ENCODE results near the gene LRP1. TPM values are rescaled to one million over a fixed set of nuclear protein-coding genes. Genes with fewer than 3 reads are reported as not detected.

LRP1 gene
- total RNA-seq, 1 donor from 2014 or later = 61.0 TPM

DNA sequence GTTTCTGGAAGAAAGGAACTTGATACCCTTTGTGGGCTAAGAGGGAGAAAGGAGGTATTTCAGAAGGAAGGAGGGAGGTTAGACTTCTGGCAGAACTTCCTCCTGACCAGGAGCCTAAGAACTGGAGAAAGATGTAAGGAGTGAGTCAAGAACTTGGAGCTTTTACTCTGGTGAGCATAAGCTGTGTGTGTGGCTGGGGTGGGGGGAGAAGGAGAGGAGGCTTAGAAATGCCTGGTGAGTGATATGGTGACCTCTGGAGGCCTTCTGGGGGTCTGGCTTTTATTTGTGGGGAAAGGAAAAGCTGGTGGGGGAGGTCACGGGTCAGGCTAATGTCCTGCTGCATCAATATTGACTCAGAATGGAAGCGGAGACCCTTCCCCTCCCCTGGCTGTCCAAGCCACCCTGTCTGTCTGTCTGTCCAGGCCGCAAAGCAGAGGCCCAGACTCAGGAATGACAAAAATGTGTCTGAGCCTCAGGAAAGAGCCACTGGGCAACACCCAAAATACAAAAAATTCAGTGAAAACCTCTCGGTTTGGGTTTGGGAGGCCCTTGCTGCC is 4.8 kb downstream of the LRP1 start:
- H3K27me3 ChIP-seq (ENCODE audit: low read depth) = no peaks in the 10 kb centered on the region
- no peaks in the 10 kb centered on the region for H3K36me3 ChIP-seq
- no peak for TF ChIP-seq CTCF (IDR thresholded peaks at IDR 0.05; ENCODE audit: borderline replicate concordance)
- no peak for DNase-seq
- intact Hi-C loops (cut with micrococcal nuclease) = no loop called here
- peak overlapping the region; percentile 99 for H3K27ac ChIP-seq (replicated peaks)
- peak overlapping the region; percentile 91 for H3K4me3 ChIP-seq
- peaks cover 97% of the 10 kb centered on the region for H3K4me1 ChIP-seq
- H3K9me3 ChIP-seq (replicated peaks) = no peaks in the 10 kb centered on the region

- H3K36me3 ChIP-seq = no peaks in the 10 kb centered on the region
- peaks cover 100% of the 10 kb centered on the region for H3K4me1 ChIP-seq
- H3K27ac ChIP-seq (replicated peaks) = peak overlapping the region; percentile 99
- TF ChIP-seq CTCF (IDR thresholded peaks at IDR 0.05; ENCODE audit: borderline replicate concordance) = no peak
- no peaks in the 10 kb centered on the region for H3K27me3 ChIP-seq (ENCODE audit: low read depth)
- peak; percentile 78 for DNase-seq
- H3K4me3 ChIP-seq = peak overlapping the region; percentile 91
- intact Hi-C loops (cut with micrococcal nuclease) = no loop called here
- H3K9me3 ChIP-seq (replicated peaks) = no peaks in the 10 kb centered on the region
Measured at GRCh38 chr12:57133916-57134315, 5.6 kb downstream of the LRP1 start.

DNA sequence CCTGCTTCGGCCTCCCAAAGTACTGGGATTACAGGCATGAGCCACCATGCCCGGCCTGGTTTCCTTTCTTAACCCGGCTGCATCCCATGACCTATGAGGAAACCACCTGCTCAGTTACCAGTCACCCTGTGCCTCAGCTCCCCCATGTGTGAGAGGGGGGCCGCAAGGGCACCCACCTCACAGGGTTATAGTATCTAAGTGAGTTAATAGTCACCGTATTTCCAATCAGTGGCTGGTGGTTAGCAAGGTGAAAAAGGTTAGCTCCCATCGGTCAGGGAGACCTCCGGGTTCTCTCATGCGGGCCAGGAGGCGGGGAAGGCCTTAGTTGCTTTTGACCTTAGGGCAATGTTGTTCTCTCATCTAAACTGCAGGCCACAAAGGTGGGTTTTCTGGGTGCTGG is 6.7 kb downstream of the LRP1 start:
- intact Hi-C loops (cut with micrococcal nuclease) = no loop called here
- no peak for TF ChIP-seq CTCF (IDR thresholded peaks at IDR 0.05; ENCODE audit: borderline replicate concordance)
- Histone ChIP-seq H3K27me3 (ENCODE audit: low read depth) (no peaks in the 10 kb centered on the region), H3K27ac (replicated peaks) (peak overlapping the region; percentile 99), H3K9me3 (replicated peaks) (no peaks in the 10 kb centered on the region), H3K4me3 (peak overlapping the region; percentile 91), H3K36me3 (peaks cover 8% of the 10 kb centered on the region), H3K4me1 (peaks cover 100% of the 10 kb centered on the region)
- no peak for DNase-seq

GRCh38 chr12:57135527-57136326 is 7.4 kb downstream of the LRP1 start:
- DNase-seq = peak; percentile 81
- Histone ChIP-seq H3K9me3 (replicated peaks) (no peaks in the 10 kb centered on the region), H3K4me1 (peaks cover 100% of the 10 kb centered on the region), H3K27me3 (ENCODE audit: low read depth) (no peaks in the 10 kb centered on the region), H3K4me3 (peak overlapping the region; percentile 91), H3K36me3 (peaks cover 16% of the 10 kb centered on the region), H3K27ac (replicated peaks) (peak overlapping the region; percentile 99)
- no peak for TF ChIP-seq CTCF (IDR thresholded peaks at IDR 0.05; ENCODE audit: borderline replicate concordance)
- intact Hi-C loops (cut with micrococcal nuclease) = no loop called here

DNA sequence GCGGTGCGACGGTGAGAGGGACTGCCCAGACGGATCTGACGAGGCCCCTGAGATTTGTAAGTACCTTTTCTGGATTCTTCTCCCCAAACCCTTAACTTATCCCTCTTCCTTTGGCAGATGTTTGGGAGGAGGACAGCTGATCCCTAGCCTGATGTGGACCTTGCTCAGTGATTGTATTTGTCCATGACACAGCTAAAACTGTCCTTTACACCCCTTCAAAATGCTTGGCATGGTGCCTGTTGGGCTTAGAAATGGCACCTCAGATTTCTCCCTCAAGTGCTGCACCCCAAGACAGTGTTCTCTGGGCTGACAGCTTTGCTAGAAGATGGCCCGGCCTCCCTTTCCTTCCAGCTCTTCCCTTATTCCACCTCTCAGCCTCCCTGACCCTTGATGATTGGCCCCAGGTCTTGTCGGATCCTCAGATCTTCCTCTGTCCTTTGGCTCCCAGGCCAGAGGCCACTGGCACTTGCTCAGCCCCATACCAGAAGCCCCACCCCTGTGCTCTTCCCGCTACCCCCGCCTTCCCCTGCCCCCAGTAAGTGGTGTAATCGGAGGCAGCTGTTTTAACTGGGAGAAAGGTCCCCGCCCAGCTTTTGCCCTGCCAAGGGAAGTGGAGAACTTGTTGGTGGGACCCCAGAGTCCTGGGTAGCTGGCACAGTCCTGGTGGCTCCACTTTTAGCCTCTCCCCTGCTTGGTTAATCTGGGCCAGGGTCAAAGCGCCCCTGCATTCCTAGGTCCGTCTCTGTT is 10.4 kb downstream of the LRP1 start:
- Histone ChIP-seq H3K27ac (replicated peaks) (peak overlapping the region; percentile 99), H3K4me3 (no peak overlapping the region), H3K9me3 (replicated peaks) (no peaks in the 10 kb centered on the region), H3K27me3 (ENCODE audit: low read depth) (no peaks in the 10 kb centered on the region), H3K36me3 (peaks cover 44% of the 10 kb centered on the region), H3K4me1 (peaks cover 100% of the 10 kb centered on the region)
- peak; percentile 88 for DNase-seq
- no peak for TF ChIP-seq CTCF (IDR thresholded peaks at IDR 0.05; ENCODE audit: borderline replicate concordance)
- intact Hi-C loops (cut with micrococcal nuclease) = no loop called here
